Fibroblast of the aortic adventitia (primary cell): ENCODE data around the gene PBX1. TPM values are rescaled to one million over a fixed set of nuclear protein-coding genes. Genes with fewer than 3 reads are reported as not detected.

Source experiments
- DNase-seq: peaks from one replicate; pipeline ENCODE4 v3.0.0-alpha.2; 2010; ENCODE audit warnings: low read depth
- H3K4me3 ChIP-seq: 2 replicates; pipeline ENCODE4 v1.5.1; 2011; ENCODE audit warnings: low read depth, mild to moderate bottlenecking, control low read depth, low read length, moderate library complexity
- CTCF ChIP-seq: IDR thresholded peaks from 2 replicates; pipeline ENCODE4 v1.5.1; 2011; ENCODE audit warnings: mild to moderate bottlenecking, low read length, control low read depth, inconsistent platforms; ENCODE audit not compliant: insufficient read depth
- total RNA-seq: library from RNA; depleted of rRNA; stranded (reverse); fragments of >200 nt; gene quantifications from 2 replicates; pipeline ENCODE4 v1.2.3, GENCODE V29; 2012; ENCODE audit warnings: low replicate concordance

The PBX1 gene
- total RNA-seq, 1 donor = 95.6 TPM

- no peak overlapping the region for H3K4me3 ChIP-seq
- DNase-seq = no peak
- no peak for TF ChIP-seq CTCF
These were observed 24.2 kb downstream of the PBX1 start for GRCh38 chr1:164583196-164583595.

- DNase-seq = no peak
- H3K4me3 ChIP-seq = no peak overlapping the region
- TF ChIP-seq CTCF = no peak
These were observed 25.0 kb downstream of the PBX1 start for GRCh38 chr1:164583835-164584539.

- no peak overlapping the region for H3K4me3 ChIP-seq
- no peak for DNase-seq
- TF ChIP-seq CTCF = no peak
These were observed 27.6 kb downstream of the PBX1 start for GRCh38 chr1:164586591-164586990.

GRCh38 chr1:164587617-164588501 lies 28.9 kb downstream of the PBX1 start:
- no peak for DNase-seq
- H3K4me3 ChIP-seq = no peak overlapping the region
- no peak for TF ChIP-seq CTCF

- peak overlapping the region; percentile 42 for H3K4me3 ChIP-seq
- DNase-seq = peak; percentile 84
- no peak for TF ChIP-seq CTCF
These were observed 29.7 kb downstream of the PBX1 start for GRCh38 chr1:164588516-164589341.

GRCh38 chr1:164589408-164589807 lies 30.4 kb downstream of the PBX1 start:
- H3K4me3 ChIP-seq = no peak overlapping the region
- DNase-seq = no peak
- no peak for TF ChIP-seq CTCF
